ENCODE results near the gene IL7R.

The IL7R gene

GRCh38 chr5:35811108-35811741 is 45.5 kb upstream of the IL7R start:
- H3K9me3 ChIP-seq (ENCODE audit: control insufficient read depth, insufficient read depth, low read depth, low read length) = no peaks in the 10 kb centered on the region
- POLR2A ChIA-PET = no interaction called here
- CTCF ChIA-PET = no interaction called here
- TF ChIP-seq, protein P1, sequence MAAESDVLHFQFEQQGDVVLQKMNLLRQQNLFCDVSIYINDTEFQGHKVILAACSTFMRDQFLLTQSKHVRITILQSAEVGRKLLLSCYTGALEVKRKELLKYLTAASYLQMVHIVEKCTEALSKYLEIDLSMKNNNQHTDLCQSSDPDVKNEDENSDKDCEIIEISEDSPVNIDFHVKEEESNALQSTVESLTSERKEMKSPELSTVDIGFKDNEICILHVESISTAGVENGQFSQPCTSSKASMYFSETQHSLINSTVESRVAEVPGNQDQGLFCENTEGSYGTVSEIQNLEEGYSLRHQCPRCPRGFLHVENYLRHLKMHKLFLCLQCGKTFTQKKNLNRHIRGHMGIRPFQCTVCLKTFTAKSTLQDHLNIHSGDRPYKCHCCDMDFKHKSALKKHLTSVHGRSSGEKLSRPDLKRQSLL (tag by site-specific recombination; IDR thresholded peaks at IDR 0.05) = no peak
- no peak for TF ChIP-seq ZNF121 (tag by site-specific recombination; IDR thresholded peaks at IDR 0.05)
- H3K4me3 ChIP-seq (ENCODE audit: low read depth, low read length) = no peak overlapping the region
- H3K4me1 ChIP-seq (ENCODE audit: control insufficient read depth, insufficient read depth, low read length) = peaks cover 5% of the 10 kb centered on the region; the same call in 1 of the 2 replicates
- H3K27ac ChIP-seq (ENCODE audit: extremely low read depth, low read depth, low read length) = no peak overlapping the region
- H3K36me3 ChIP-seq (ENCODE audit: control insufficient read depth in 2 of 2, insufficient read depth in 1 of 2, low read length in 2 of 2) = no peaks in the 10 kb centered on the region

- Histone ChIP-seq H3K36me3 (ENCODE audit: control insufficient read depth in 2 of 2, insufficient read depth in 1 of 2, low read length in 2 of 2) (no peaks in the 10 kb centered on the region), H3K9me3 (ENCODE audit: control insufficient read depth, insufficient read depth, low read depth, low read length) (no peaks in the 10 kb centered on the region), H3K4me1 (ENCODE audit: control insufficient read depth, insufficient read depth, low read length) (peaks cover 5% of the 10 kb centered on the region; the same call in 1 of the 2 replicates), H3K27ac (ENCODE audit: extremely low read depth, low read depth, low read length) (no peak overlapping the region), H3K4me3 (ENCODE audit: low read depth, low read length) (no peak overlapping the region)
- ChIA-PET CTCF (interaction anchor here (0.6 to 2.3 kb wide), 10 partner anchors 9 to 352 kb away, joined by 3 to 9 read pairs (median 4); no protein-coding TSS in a partner anchor), POLR2A (no interaction called here)
- TF ChIP-seq ZNF501 (tag by site-specific recombination; IDR thresholded peaks at IDR 0.05) (no peak), ZNF777 (tag by site-specific recombination; IDR thresholded peaks at IDR 0.05; ENCODE audit: borderline replicate concordance) (no peak), ZNF561 (tag by site-specific recombination; IDR thresholded peaks at IDR 0.05; ENCODE audit: borderline replicate concordance) (no peak), ZNF629 (tag by site-specific recombination; IDR thresholded peaks at IDR 0.05) (no peak), BCL11B (tag by site-specific recombination; IDR thresholded peaks at IDR 0.05; ENCODE audit: low read depth) (no peak), ZNF175 (tag by site-specific recombination; IDR thresholded peaks at IDR 0.05) (no peak), KLF8 (tag by site-specific recombination; IDR thresholded peaks at IDR 0.05) (no peak), ZNF747 (tag by site-specific recombination; IDR thresholded peaks at IDR 0.05) (no peak)
- TF ChIP-seq, protein P2, sequence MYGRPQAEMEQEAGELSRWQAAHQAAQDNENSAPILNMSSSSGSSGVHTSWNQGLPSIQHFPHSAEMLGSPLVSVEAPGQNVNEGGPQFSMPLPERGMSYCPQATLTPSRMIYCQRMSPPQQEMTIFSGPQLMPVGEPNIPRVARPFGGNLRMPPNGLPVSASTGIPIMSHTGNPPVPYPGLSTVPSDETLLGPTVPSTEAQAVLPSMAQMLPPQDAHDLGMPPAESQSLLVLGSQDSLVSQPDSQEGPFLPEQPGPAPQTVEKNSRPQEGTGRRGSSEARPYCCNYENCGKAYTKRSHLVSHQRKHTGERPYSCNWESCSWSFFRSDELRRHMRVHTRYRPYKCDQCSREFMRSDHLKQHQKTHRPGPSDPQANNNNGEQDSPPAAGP (tag by site-specific recombination; IDR thresholded peaks at IDR 0.05) = no peak
Measured at GRCh38 chr5:35813521-35813920, 43.2 kb upstream of the IL7R start.

- H3K4me1 ChIP-seq (ENCODE audit: control insufficient read depth, insufficient read depth, low read length) = peaks cover 5% of the 10 kb centered on the region; the same call in 1 of the 2 replicates
- H3K36me3 ChIP-seq (ENCODE audit: control insufficient read depth in 2 of 2, insufficient read depth in 1 of 2, low read length in 2 of 2) = no peaks in the 10 kb centered on the region
- no peak for TF ChIP-seq SCRT2 (tag by site-specific recombination; IDR thresholded peaks at IDR 0.05)
- peak; percentile 43 for TF ChIP-seq SETDB1 (IDR thresholded peaks at IDR 0.05; ENCODE audit: insufficient read length, low read length)
- TF ChIP-seq ZBTB21 (tag by site-specific recombination; IDR thresholded peaks at IDR 0.05) = peak; percentile 64; the same call in 1 of the 2 replicates
- TF ChIP-seq, protein P3, sequence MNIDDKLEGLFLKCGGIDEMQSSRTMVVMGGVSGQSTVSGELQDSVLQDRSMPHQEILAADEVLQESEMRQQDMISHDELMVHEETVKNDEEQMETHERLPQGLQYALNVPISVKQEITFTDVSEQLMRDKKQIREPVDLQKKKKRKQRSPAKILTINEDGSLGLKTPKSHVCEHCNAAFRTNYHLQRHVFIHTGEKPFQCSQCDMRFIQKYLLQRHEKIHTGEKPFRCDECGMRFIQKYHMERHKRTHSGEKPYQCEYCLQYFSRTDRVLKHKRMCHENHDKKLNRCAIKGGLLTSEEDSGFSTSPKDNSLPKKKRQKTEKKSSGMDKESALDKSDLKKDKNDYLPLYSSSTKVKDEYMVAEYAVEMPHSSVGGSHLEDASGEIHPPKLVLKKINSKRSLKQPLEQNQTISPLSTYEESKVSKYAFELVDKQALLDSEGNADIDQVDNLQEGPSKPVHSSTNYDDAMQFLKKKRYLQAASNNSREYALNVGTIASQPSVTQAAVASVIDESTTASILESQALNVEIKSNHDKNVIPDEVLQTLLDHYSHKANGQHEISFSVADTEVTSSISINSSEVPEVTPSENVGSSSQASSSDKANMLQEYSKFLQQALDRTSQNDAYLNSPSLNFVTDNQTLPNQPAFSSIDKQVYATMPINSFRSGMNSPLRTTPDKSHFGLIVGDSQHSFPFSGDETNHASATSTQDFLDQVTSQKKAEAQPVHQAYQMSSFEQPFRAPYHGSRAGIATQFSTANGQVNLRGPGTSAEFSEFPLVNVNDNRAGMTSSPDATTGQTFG (tag by site-specific recombination; IDR thresholded peaks at IDR 0.05; ENCODE audit: borderline replicate concordance) = no peak
- TF ChIP-seq ZNF654 (tag by site-specific recombination; IDR thresholded peaks at IDR 0.05; ENCODE audit: low read depth) = peak; percentile 45
- TF ChIP-seq CTCF (tag by site-specific recombination; IDR thresholded peaks at IDR 0.05) = peak; percentile 26
- TF ChIP-seq ZNF677 (tag by site-specific recombination; IDR thresholded peaks at IDR 0.05) = no peak
- peak; percentile 83 for TF ChIP-seq ZBTB20 (tag by site-specific recombination; IDR thresholded peaks at IDR 0.05)
- no peak for TF ChIP-seq ZNF211 (tag by site-specific recombination; IDR thresholded peaks at IDR 0.05; ENCODE audit: low read depth)
- POLR2A ChIA-PET = no interaction called here
- no peak overlapping the region for H3K27ac ChIP-seq (ENCODE audit: extremely low read depth, low read depth, low read length)
- H3K9me3 ChIP-seq (ENCODE audit: control insufficient read depth, insufficient read depth, low read depth, low read length) = no peaks in the 10 kb centered on the region
- H3K4me3 ChIP-seq (ENCODE audit: low read depth, low read length) = no peak overlapping the region
- CTCF ChIA-PET = interaction anchor here (1.0 kb wide), 3 partner anchors 14 to 84 kb away, joined by 3 to 7 read pairs (median 3); no protein-coding TSS in a partner anchor
Measured at GRCh38 chr5:35815089-35815936, 41.4 kb upstream of the IL7R start.

All from HEK293 (cell line).